OCI-LY7 (cell line): Measurements from ENCODE around the gene ZMYND8. TPM values are rescaled to one million over a fixed set of nuclear protein-coding genes. Genes with fewer than 3 reads are reported as not detected.

Experiments used
- BruUV-seq: library from RNA; stranded (reverse); fragments of 400-500 nt; replicated peaks from 2 replicates; lab custom pipeline; 2021; lab: Mats Ljungman, UMichigan
- CTCF ChIA-PET: fragments of 300-600 bp; sonication (Branson Sonifier 250); formaldehyde crosslinking; loops from one replicate; lab custom pipeline; 2022; ENCODE audit warnings: antibody characterized with exemption; ENCODE audit not compliant: unreplicated experiment; lab: Charles Lee
- POLR2A ChIA-PET: fragments of 300-600 bp; sonication (Branson Sonifier 250); formaldehyde crosslinking; loops from one replicate; lab custom pipeline; 2022; ENCODE audit warnings: antibody characterized with exemption; lab: Charles Lee
- DNase-seq: peaks from one replicate; pipeline ENCODE4 v3.0.0-alpha.2; 2015; ENCODE audit warnings: low spot score
- H2AFZ ChIP-seq: fragments of 200-600 bp; sonication (generic), shearing (Covaris generic); 2 replicates; pipeline ENCODE4 v1.6.1; 2014; ENCODE audit warnings: mild to moderate bottlenecking, antibody characterized with exemption, low read length, moderate library complexity
- H3K27ac ChIP-seq: fragments of 200-600 bp; sonication (generic); 2 replicates; pipeline ENCODE4 v1.5.1; 2014; ENCODE audit warnings: mixed run types, low read depth, mild to moderate bottlenecking, moderate library complexity, low read length, inconsistent platforms; ENCODE audit not compliant: poor library complexity, severe bottlenecking
- H3K36me3 ChIP-seq: fragments of 200-600 bp; sonication (generic); 2 replicates; pipeline ENCODE4 v1.6.1; 2014; ENCODE audit warnings: mild to moderate bottlenecking, antibody characterized with exemption, low read length, moderate library complexity, mixed read lengths; ENCODE audit not compliant: insufficient read depth
- H3K4me1 ChIP-seq: fragments of 200-600 bp; sonication (generic); 2 replicates; pipeline ENCODE4 v1.5.1; 2014; ENCODE audit warnings: mild to moderate bottlenecking, low read length; ENCODE audit not compliant: insufficient read depth, poor library complexity, severe bottlenecking
- H3K4me2 ChIP-seq: fragments of 200-600 bp; sonication (generic); 2 replicates; pipeline ENCODE4 v1.6.1; 2014; ENCODE audit warnings: mild to moderate bottlenecking, low read length
- H3K4me3 ChIP-seq: fragments of 200-600 bp; sonication (generic); 2 replicates; pipeline ENCODE4 v1.5.1; 2014; ENCODE audit warnings: mild to moderate bottlenecking, low read depth, low read length; ENCODE audit not compliant: poor library complexity, severe bottlenecking
- H3K79me2 ChIP-seq: fragments of 200-600 bp; sonication (generic); 2 replicates; pipeline ENCODE4 v1.6.1; 2016; ENCODE audit warnings: low read depth, mild to moderate bottlenecking, low read length, moderate library complexity, mixed read lengths; ENCODE audit not compliant: insufficient read depth
- H3K9me2 ChIP-seq: fragments of 200-600 bp; sonication (generic); 2 replicates; pipeline ENCODE4 v1.6.1; 2016; ENCODE audit warnings: mild to moderate bottlenecking, low read length, mixed read lengths; ENCODE audit not compliant: insufficient read depth
- H3K9me3 ChIP-seq: fragments of 200-600 bp; sonication (generic); 2 replicates; pipeline ENCODE4 v1.6.1; 2014; ENCODE audit warnings: mild to moderate bottlenecking, mixed run types, low read length, mixed read lengths
- H4K20me1 ChIP-seq: fragments of 200-600 bp; sonication (generic); 2 replicates; pipeline ENCODE4 v1.6.1; 2014; ENCODE audit warnings: mild to moderate bottlenecking, antibody characterized with exemption, low read length, moderate library complexity, mixed read lengths; ENCODE audit not compliant: insufficient read depth
- CTCF ChIP-seq: fragments of 200-600 bp; sonication (generic); conservative IDR thresholded peaks from 2 replicates; pipeline ENCODE4 v1.5.1; 2014; ENCODE audit warnings: mild to moderate bottlenecking, antibody characterized with exemption, low read length, moderate library complexity, mixed read lengths
- EZH2phosphoT487 ChIP-seq: fragments of 200-600 bp; sonication (generic); IDR thresholded peaks from 2 replicates; pipeline ENCODE4 v1.6.1; 2018; ENCODE audit warnings: low read depth, borderline replicate concordance, mild to moderate bottlenecking, mixed run types, antibody characterized with exemption, low read length, moderate library complexity, mixed read lengths
- intact Hi-C: fragments of 100-400 bp; cut with micrococcal nuclease; formaldehyde crosslinking; loops from one replicate; pipeline ENCODE4 v1.10.0; 2022; ENCODE audit not compliant: unreplicated experiment
- microRNA-seq: library from miRNA; unstranded; fragments of <30 nt; microRNA quantifications from one replicate; pipeline ENCODE4 v1.2.0, GENCODE V29; 2022; ENCODE audit warnings: borderline replicate concordance
- small RNA-seq: library from RNA; depleted of rRNA; stranded (forward); fragments of <200 nt; gene quantifications from one replicate; pipeline ENCODE3, GENCODE V24; 2014
- total RNA-seq, 2 experiments: library from RNA; depleted of rRNA in 1 of 2; stranded (reverse); fragments of >200 nt in 1 of 2; shearing (Covaris generic) in 1 of 2; gene quantifications; 2 replicates each; pipeline ENCODE4 v1.2.3, GENCODE V29; 2014 to 2022

Gene ZMYND8
- total RNA-seq, 2 experiments from 2014 or later, result 30.4 to 69.1 TPM

GRCh38 chr20:47160240-47160639 is 196.3 kb downstream of the ZMYND8 start:
- intact Hi-C loops, result no loop called here
- Histone ChIP-seq H3K9me3 (no peaks in the 10 kb centered on the region), H3K4me2 (no peak overlapping the region), H3K4me1 (no peaks in the 10 kb centered on the region), H3K27ac (no peak overlapping the region), H4K20me1 (no peaks in the 10 kb centered on the region), H3K36me3 (no peaks in the 10 kb centered on the region), H3K4me3 (no peak overlapping the region), H2AFZ (no peak overlapping the region), H3K79me2 (no peaks in the 10 kb centered on the region), H3K9me2 (no peaks in the 10 kb centered on the region)
- no TSS peak for BruUV-seq
- no peak for DNase-seq
- ChIA-PET POLR2A (no interaction called here), CTCF (no interaction called here)
- TF ChIP-seq EZH2phosphoT487, result no peak
- TF ChIP-seq CTCF, result no peak

Small RNA genes within 50 kb of the gene (microRNA-seq; reads per million reads assigned to microRNA genes)
- not detected for gene MIR3616

Small RNA genes within 50 kb of the gene (small RNA-seq; reads per million reads assigned to genes)
- gene MIR3616, result not detected

Other genes with a start within 250 kb of the ZMYND8 start
- 45.4 and 50.5 TPM in 2 replicates for gene NCOA3, start 145.2 kb upstream of the ZMYND8 start, total RNA-seq (2014; rRNA removed; shearing (Covaris generic))
- 75.6 and 86.5 TPM in 2 replicates for gene NCOA3, start 145.2 kb upstream of the ZMYND8 start, total RNA-seq (2022)